HG03066 (cell line): ENCODE results near the gene FUNDC2.
"Not testable (repeated sequence)": the region's sequence is repeated elsewhere in the genome, so short reads cannot be mapped to it uniquely, and the experiment has no call there.

ENCODE experiments used
- ATAC-seq: cut with Tn5 transposase; IDR thresholded peaks from one replicate; pipeline ENCODE4 v1.9.1; 2021; ENCODE audit warnings: low read depth; ENCODE audit not compliant: unreplicated experiment

The FUNDC2 gene, protein sequence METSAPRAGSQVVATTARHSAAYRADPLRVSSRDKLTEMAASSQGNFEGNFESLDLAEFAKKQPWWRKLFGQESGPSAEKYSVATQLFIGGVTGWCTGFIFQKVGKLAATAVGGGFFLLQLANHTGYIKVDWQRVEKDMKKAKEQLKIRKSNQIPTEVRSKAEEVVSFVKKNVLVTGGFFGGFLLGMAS

DNA sequence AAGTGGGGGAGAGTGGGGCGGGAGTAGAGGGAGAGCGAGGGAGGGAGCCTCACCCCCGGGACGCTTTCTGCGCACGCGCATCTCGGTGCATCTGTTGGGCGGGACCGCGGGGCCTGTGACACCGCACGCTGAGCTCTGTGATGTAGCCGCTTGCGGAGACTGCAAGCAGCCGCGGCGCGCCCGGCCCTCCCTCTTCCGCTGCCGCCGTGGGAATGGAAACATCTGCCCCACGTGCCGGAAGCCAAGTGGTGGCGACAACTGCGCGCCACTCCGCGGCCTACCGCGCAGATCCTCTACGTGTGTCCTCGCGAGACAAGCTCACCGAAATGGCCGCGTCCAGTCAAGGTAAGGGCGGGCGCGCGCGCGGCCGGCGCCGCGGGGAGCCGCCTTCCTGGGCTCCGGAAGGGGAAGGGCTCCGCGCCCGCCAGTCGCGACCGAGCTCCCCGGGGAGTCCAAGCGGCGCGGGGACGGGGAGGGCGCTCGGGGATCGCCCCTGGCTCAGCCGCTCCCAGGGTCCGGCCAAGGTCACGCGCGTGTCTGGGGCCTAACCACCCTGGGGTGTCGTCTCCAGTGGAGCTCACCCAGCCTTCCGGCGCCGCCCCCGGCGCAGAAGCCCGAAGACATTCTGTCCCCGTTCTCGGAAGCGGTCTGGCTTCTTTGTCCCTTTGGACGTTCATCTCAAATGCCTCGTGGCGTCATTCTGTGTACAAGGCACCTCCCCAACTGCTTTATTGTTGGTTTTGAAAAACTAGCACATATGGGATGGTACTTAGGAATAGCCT, at the start of gene FUNDC2:
Gene FUNDC2 (plus strand): TSS at position 118 of the 782 bp plus-strand sequence. CDS start 95 bp downstream, at position 213.
- peak; percentile 86 for ATAC-seq

DNA sequence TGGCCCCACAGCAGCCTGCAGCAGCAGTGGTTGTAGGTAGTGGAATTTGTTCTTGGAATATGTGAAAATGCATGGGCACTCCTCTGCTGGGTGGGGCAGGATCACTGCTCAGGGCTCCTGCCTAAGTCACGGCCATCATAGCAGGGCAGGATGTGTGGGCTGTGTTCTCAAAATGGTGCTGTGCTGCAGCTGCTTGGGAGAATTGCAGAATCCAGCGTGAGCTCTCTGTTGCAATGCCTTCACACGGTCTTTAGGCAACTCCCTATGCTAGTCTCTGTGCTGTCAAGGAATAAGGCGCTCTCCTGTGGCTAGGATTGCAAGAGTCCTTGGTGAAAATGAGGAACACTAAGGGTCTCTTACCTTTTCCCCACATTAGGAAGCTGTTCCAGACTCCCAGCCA, 47.0 kb upstream of the FUNDC2 start:
- no peak for ATAC-seq

DNA sequence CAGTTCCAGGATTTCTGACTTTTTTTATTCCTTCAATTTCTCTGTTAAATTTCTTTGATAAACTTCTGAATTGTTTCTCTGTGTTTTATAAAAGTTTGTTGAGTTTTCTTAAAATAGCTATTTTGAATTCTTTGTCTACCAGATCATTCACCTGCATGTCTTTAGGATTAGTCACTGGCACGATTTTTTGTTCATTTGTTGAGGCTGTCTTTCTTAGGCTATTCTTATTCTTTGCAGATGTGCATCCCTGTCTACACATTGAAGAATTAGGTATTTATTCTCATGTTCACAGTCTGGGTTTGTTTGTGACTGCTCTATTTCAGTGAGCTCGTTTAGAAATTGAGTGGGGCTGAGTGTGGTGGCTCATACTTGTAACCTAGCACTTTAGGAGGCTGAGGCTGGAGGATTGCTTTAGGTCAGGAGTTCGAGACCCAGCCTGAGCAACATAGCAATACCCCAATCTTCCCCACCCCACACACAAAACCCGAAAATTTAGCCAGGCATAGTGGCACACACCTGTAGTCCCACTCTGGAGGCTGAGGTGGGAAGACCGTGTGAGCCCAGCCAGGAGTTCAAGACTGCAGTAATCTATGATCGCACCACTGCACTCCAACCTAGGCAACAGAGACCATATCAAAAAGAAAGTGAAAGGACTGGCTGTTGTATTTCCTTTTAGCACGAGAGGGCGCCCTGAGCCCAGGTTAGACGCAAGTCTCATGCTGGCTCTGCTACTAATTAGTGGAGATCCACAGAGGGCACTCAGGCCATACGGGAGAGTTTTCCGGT, 46.1 kb upstream of the FUNDC2 start:
- peak; percentile 90 for ATAC-seq

DNA sequence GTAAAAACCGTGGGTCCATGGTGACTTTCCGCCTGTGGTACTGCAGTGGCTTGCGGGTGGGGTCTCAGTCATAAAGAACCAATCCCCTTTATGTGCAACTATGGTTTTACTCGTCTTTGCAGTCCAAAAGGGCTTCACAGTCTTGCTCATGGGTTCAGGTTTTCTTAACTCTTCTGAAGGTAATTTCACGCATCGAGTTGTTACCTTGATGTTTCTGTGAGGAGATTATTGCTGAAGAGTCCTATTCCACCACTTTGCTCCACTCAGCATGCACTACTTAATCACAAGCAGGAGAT, 45.6 kb upstream of the FUNDC2 start:
- ATAC-seq = no peak

DNA sequence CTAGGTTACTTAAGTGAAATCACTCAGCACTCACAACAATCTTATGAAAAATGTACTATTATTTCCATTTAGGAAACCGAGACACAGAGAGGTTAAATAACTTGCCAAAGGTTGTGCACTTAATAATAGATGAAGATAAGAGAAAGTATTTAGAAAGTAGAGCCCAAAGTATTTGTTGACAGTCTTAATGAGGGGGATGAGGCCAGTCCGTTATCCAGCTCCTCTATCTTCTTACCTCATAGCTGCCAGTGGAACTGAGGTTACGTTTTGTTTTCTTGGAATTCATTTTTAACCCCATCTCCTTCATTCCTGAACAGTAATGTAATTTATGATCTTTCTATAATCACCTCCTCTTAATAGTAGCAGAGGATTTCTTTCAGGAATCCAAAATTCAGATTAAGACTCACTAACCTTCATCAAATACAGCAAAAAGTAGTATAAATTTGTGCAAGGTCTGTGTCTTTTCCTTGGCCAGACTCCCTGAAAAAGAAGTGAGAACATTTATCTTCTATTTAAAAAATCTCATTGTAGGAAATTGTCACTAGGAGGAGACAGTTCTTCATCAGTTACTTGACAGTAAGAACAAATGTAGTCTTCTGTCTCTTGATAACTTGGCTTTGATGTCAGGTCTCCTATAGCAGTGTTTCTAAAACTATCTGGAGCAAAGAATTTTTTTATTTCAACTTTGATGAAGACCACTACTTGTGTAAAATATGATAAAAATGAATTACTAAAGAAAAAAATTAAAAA, 39.6 kb upstream of the FUNDC2 start:
- ATAC-seq = no peak

DNA sequence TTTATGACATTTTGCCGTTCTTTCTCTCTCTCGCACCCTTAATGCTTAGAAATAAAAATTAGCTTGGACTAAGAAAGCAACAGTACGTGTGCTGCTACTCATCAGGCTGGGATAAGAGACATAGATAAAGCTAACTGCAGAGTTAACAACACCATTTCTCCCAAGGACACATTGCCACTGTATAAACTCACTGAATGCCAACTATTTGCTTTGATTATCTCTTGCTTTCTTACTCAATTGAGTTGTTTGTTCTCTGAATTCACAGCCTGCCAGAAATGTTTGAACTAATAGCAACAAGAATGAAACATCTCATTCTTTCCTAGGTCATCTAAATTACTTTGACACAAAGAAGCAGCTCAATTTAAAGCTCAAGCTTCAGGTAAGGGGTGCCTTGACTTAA, 38.7 kb upstream of the FUNDC2 start:
- no peak for ATAC-seq

DNA sequence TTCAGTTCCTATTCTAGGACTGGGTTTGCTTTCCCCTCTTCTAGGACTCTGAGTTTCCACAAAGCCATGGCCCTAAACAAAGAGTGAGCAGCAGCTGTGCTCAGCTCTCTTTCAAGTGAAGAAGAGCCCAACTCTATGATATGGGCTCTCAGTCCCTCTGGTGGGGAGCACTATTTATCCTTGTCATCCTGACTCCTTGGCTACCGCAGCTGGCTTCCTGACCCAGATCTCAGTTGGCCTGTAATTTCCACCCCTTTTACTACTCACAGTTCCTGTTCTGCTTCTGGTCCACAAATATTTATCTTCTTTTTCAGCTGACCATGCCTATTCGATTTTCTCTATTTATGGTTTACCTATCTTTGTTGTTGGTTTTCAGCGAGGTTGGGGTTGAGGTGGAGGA, 37.9 kb upstream of the FUNDC2 start:
- no peak for ATAC-seq

DNA sequence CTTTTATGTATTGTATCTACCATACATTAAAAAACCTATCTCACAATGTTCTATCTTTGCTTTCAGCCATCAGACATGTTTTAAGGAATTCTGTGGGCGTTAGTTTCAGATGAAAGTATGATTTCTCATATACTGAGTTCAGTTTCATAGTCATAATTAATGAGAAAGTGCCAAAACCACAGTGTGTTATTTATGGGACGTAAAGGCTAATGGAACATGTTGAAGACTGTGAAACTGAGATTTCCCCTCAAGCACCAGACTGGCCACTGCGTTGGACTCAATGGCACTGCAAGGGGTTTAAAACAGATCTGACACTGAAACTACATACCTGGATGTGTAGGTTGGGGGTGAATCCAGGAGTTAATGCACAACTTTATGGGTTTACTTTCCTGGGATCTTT, 36.1 kb upstream of the FUNDC2 start:
- ATAC-seq = peak; percentile 67

DNA sequence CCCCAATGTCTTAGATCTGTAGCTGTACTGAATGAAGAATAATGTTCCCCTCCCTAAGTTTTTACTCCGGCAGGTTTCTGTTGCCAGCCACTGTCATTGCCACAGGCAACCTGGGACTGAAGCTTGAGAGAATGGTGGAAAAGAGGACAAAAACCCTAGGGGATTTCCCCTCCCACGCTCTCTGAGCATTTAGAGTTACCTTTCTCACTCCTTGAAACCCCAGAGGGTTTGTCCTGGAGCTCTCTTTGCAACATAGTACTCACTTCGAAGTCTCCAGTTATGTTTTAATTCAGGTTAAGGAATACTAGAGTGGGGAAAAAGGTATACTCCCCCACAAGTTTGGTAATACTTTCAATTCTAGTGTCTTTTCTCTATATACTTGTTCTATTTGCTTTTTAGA, 35.6 kb upstream of the FUNDC2 start:
- ATAC-seq = peak; percentile 35

DNA sequence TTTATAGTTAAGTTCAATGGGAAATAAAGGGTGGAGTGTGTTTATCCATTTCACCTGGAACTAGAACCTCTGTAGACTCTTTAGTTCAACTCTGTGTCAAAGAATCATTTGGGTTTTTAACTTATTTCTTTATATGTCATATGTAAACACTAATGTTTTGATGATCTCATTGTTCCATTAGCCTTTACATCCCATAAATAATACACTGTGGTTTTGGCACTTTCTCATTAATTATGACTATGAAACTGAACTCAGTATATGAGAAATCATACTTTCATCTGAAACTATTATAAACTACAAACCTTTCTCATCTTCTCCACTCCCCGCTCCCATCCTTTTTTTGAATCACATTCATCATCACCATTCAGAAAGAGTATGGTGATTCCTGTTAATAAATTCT, 35.2 kb upstream of the FUNDC2 start:
- no peak for ATAC-seq

DNA sequence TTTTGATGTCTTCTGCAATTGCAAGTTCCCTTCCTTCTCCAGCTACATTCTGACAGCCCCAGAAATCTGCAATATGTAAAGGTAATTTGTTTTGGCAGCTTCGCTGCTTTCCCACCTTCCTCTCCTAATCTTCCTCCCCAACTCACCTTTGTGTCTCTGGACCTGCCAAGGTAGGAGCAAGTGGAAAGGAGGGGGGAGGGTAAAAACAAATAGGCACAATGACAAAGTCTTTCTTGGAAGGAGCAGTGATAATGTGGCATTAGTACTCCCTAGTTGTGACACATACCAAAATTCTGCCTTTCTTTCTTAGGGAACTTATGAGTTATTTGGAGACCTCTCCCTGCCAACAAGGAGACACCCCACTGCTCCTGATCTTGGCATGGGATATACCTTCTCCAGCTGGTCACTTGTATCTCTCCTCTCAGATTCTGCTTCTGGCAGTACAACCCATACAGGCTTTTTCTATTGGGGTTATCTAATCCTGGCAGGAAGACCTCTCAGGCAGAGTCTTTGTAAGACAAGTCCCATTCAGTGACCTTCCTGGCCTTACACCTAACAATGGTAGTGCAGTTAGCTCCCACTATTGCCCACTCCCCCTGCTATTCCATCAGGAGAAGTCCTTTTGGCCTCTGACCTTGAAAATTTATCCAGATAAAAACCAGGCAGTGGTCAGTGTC, 28.3 kb upstream of the FUNDC2 start:
- no peak for ATAC-seq

DNA sequence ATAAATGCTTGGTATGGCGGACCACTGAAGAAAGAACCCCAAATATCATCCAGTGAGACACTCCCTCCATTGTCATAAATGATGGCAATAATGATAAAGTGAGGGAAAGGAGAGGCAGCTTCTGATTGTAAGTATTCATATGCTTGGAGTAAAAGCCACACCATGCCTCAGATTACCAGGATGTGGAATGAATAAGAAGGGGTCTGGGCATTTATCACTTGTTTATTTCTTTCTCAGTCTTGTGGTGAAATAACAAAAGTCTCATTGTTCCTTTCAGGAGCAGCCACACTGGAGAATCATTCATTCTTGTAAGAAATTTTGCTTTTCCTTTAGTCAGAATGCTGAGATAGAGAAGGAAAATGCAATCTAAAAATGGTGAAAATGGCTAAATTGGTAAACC, 25.8 kb upstream of the FUNDC2 start:
- no peak for ATAC-seq

DNA sequence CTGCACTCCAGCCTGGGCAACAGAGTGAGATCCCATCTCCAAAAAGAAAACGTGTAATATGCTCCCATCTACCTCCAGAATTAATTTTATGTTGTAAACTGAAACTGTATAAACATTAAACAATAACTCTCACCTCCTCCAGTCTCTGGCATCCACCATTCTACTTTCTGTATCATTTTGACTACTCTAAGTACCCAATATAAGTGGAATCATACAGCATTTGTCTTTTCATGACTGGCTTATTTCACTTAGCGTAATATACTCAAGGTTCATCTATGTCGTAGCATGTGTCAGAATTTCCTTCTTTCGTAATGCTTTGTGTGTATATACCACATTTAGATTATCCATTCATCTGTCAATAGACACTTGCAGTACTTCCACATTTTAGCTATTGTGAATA, 24.8 kb upstream of the FUNDC2 start:
- no peak for ATAC-seq

DNA sequence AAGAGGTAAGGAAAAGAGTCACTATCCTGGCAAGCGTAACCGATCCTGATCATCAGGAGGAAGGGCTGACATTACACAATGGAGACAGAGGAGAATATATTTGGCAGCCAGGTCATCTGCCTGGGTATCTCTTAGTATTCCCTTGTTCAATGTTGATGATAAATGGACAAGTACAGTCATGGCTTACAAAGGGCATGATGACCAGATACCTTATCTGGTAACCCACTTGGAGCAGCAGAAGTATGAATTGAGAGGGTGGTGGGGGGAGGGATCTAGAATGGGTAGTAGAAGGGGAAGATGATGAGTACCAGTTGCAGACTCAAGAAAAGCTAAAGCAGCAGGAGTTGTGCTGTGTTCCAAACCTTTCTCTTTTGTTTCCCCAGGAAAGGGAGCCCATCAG, 21.5 kb upstream of the FUNDC2 start:
- no peak for ATAC-seq

DNA sequence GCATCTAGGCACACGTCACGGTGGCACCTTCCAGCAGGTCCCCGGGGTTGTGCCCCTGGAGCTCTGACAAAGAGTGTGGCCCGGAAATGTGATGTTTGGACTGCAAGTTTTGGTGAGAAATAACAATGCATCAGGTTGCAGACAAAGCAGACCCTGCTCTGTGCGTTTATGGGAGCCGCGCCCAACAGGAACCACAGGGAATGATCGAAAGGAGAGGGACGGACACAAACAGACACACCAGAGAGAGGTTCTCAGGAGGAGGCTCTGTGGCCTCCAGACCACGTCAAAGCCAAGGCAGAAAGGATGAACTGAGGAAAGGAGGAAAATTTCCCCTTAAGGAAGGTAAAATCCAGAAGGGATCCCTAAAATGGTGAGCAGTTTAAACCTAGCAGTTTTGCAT, 20.3 kb upstream of the FUNDC2 start:
- not testable (repeated sequence) for ATAC-seq

DNA sequence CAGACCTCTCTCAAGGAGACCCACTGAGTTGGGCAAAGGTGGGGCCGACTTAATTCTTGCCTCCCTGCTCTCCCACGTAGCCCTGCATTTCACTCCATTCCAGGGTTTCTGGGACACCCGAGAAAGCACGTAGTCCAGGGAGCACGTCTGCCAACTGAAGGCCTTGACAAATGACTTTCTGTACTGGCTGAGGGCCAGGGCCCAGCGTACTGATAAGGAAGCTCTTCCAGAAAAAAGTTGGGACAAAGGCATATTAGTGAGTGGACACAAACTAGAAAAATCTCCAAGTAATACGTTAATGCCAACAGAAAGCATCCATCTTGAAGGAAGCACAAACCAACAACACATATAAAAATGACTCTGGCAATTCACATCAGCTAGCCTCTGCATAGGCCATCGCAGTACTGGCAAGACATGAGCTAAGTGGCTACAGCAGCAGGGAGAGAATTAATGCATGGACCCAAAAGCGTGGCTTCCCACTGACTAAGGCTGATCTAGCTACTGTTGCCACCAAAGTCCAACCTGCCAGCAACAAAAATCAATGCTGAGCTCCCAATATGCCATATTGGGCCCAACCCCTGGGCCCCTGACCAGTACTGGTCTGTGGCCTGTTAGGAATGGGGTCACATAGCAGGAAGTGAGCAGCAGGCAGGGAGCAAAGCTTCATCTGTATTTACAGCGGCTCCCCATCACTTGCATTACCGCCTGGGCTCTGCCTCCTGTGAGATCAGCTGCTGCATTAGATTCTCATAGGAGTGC, 19.6 kb upstream of the FUNDC2 start:
- ATAC-seq = not testable (repeated sequence)

DNA sequence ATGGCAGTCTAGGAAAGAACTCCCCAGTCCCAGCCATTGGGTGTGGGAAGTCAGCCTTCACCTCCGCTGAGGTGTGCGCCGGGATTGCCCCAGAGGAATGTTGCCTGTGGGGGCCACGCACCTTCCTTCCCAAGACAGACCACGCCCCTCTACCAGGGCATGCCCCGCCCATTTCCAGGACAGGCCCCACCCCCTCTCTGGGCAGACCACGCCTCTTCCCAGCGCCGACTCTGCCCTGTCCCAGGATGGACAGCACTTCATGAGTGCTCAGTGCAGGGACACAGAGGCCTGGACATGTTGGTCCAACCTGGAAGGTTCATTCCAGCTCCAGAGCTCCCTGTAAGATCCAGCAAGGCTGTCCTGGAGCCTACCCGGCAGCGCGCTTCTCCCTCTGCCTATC, 18.1 kb upstream of the FUNDC2 start:
- not testable (repeated sequence) for ATAC-seq

DNA sequence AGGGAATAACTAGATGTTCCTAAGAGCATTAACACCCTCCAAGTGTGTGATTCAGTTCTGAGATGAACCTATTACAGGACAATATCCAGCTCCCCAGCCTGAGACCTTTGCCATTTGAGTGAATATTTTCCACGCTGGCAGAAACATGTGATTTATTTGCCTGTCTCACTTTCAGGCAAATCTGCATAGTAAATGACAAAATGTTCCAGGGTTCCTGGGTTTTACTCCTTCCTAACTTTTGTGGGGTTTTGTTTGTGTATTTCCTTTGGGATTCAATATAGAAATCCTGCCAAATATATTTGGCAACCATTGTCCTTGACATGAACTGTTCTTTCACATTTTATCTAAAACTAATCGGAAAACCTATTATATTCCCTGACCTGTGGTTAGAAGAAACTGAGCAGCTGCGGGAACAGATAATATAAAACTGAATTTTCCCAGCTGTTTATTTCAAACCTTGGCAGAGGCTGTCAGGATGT, 16.6 kb upstream of the FUNDC2 start:
- ATAC-seq = no peak

DNA sequence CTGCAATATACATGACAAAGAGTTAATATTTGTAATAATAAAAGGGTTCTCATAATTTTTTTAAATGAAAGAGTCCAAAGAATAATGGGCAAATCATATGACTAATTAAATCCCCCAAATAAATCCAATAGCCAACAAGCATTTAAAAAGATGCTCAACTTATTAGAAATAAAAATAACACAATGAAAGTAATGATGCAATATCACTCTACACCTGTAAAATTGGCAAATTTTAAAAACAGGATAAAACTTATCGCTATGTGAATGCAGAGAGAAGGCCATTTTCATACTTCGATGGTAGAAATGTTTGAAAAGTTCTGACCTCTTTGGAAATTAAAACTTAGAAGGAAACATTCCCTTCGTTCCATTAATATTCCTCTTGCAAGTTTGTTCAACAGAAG, 6.1 kb upstream of the FUNDC2 start:
- no peak for ATAC-seq

DNA sequence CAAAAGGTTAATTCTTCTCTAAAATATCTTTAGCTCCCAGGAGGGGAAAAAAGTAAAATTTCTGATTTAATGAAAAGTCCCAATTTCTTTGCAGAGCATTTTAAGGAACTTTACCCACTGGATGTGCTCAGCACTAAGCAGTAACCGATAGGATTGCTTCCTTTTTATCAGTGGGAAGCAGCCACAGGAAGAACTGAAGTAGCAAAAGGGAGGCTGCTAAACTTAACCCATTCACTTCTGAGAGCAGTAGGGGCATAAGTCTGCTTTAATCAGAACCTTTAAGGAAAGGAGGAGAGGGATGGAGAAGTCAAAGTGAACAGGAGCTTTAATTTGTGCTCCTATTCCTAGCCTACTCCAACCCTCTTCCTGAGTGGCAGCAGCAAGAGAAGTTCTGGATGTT, 4.1 kb upstream of the FUNDC2 start, which contains the start of gene F8:
Gene F8 (minus strand): TSS at position 139 of the 400 bp plus-strand sequence. CDS start 171 bp downstream, outside the sequence.
- no peak for ATAC-seq
